HG02973 (cell line): ENCODE results near the gene STK33.

Source experiments
- ATAC-seq: cut with Tn5 transposase; IDR thresholded peaks from one replicate; pipeline ENCODE4 v1.9.1; 2021; ENCODE audit warnings: moderate library complexity; ENCODE audit not compliant: unreplicated experiment

Gene STK33

GRCh38 chr11:8442301-8442700, 151.7 kb downstream of the STK33 start:
- no peak for ATAC-seq

- no peak for ATAC-seq
These were observed 153.4 kb downstream of the STK33 start for GRCh38 chr11:8440649-8441048.

- ATAC-seq = no peak
These were observed 164.5 kb downstream of the STK33 start for GRCh38 chr11:8429483-8429882.

- no peak for ATAC-seq
These were observed 168.0 kb downstream of the STK33 start for GRCh38 chr11:8426076-8426475.

- ATAC-seq = no peak
These were observed 178.8 kb downstream of the STK33 start for GRCh38 chr11:8415195-8415594.

- no peak for ATAC-seq
These were observed 185.7 kb downstream of the STK33 start for GRCh38 chr11:8408151-8408941.

- ATAC-seq = no peak
These were observed 190.7 kb downstream of the STK33 start for GRCh38 chr11:8403310-8403709.

GRCh38 chr11:8392886-8393285, 201.1 kb downstream of the STK33 start:
- ATAC-seq = no peak

- no peak for ATAC-seq
These were observed 201.9 kb downstream of the STK33 start for GRCh38 chr11:8392166-8392565.

GRCh38 chr11:8390851-8391612, 203.0 kb downstream of the STK33 start:
- ATAC-seq = no peak

- no peak for ATAC-seq
These were observed 204.7 kb downstream of the STK33 start for GRCh38 chr11:8389029-8389996.

- no peak for ATAC-seq
These were observed 206.3 kb downstream of the STK33 start for GRCh38 chr11:8387693-8388092.

GRCh38 chr11:8387141-8387540, 206.9 kb downstream of the STK33 start:
- no peak for ATAC-seq

GRCh38 chr11:8386134-8386864, 207.7 kb downstream of the STK33 start:
- ATAC-seq = no peak

GRCh38 chr11:8384199-8384821, 209.7 kb downstream of the STK33 start:
- no peak for ATAC-seq

GRCh38 chr11:8383627-8384026, 210.4 kb downstream of the STK33 start:
- no peak for ATAC-seq

- ATAC-seq = no peak
These were observed 210.8 kb downstream of the STK33 start for GRCh38 chr11:8383227-8383626.

GRCh38 chr11:8382436-8383053, 211.5 kb downstream of the STK33 start:
- ATAC-seq = no peak

GRCh38 chr11:8381871-8382396, 212.1 kb downstream of the STK33 start:
- no peak for ATAC-seq
